Hematopoietic multipotent progenitor cell treated with erythropoietin and hydrocortisone succinate and interleukin-3 and kit ligand, for 17 days (in vitro differentiated cells): ENCODE measurements around the gene BCR.

Experiments used
- DNase-seq: peaks from one replicate; pipeline ENCODE4 v3.0.0-alpha.2; 2015; ENCODE audit warnings: low spot score

The BCR gene

GRCh38 chr22:23177197-23177596 is 3.1 kb upstream of the BCR start:
- no peak for DNase-seq

GRCh38 chr22:23178512-23179254 is 1.6 kb upstream of the BCR start:
- peak; percentile 40 for DNase-seq

GRCh38 chr22:23179381-23180299 is 669 bp upstream of the BCR start:
- no peak for DNase-seq

GRCh38 chr22:23180893-23181720 is 798 bp downstream of the BCR start:
- no peak for DNase-seq

- DNase-seq, result no peak
These were observed 1.5 kb downstream of the BCR start for GRCh38 chr22:23181721-23182308.

GRCh38 chr22:23182309-23183060 is 2.2 kb downstream of the BCR start:
- no peak for DNase-seq

GRCh38 chr22:23183061-23183698 is 2.9 kb downstream of the BCR start:
- no peak for DNase-seq

GRCh38 chr22:23184100-23184763 is 3.9 kb downstream of the BCR start:
- no peak for DNase-seq

- no peak for DNase-seq
These were observed 4.4 kb downstream of the BCR start for GRCh38 chr22:23184764-23185113.

GRCh38 chr22:23187211-23187610 is 6.9 kb downstream of the BCR start:
- DNase-seq, result no peak

GRCh38 chr22:23187871-23188700 is 7.8 kb downstream of the BCR start:
- DNase-seq, result no peak

GRCh38 chr22:23190526-23190925 is 10.2 kb downstream of the BCR start:
- no peak for DNase-seq

- no peak for DNase-seq
These were observed 11.8 kb downstream of the BCR start for GRCh38 chr22:23192133-23192532.

- no peak for DNase-seq
These were observed 12.2 kb downstream of the BCR start for GRCh38 chr22:23192558-23192957.

GRCh38 chr22:23193196-23193827 is 13.0 kb downstream of the BCR start:
- no peak for DNase-seq

- no peak for DNase-seq
These were observed 13.6 kb downstream of the BCR start for GRCh38 chr22:23193882-23194281.

GRCh38 chr22:23196165-23196564 is 15.9 kb downstream of the BCR start:
- no peak for DNase-seq

- no peak for DNase-seq
These were observed 17.5 kb downstream of the BCR start for GRCh38 chr22:23197836-23198235.

GRCh38 chr22:23199159-23199558 is 18.9 kb downstream of the BCR start:
- DNase-seq, result no peak
